GM12878 (cell line): ENCODE measurements around the gene TRRAP. TPM values are rescaled to one million over a fixed set of nuclear protein-coding genes. Genes with fewer than 3 reads are reported as not detected.

Experiments
- ATAC-seq: fragments of 200-7000 bp; cut with Tn5 transposase; 3 replicates; pipeline ENCODE4 v1.9.1; 2020; ENCODE audit warnings: mild to moderate bottlenecking, moderate library complexity
- BruUV-seq: library from RNA; stranded (reverse); fragments of 400-500 nt; replicated peaks from 2 replicates; lab custom pipeline; 2021; lab: Mats Ljungman, UMichigan
- CTCF ChIA-PET: fragments of 300-600 bp; sonication (Branson Sonifier 250); formaldehyde crosslinking; extraction: SDS; loops from one replicate; lab custom pipeline; 2021; ENCODE audit warnings: inconsistent platforms; lab: Yijun Ruan, JAX
- POLR2A ChIA-PET: fragments of 350-600 bp; formaldehyde crosslinking; extraction: SDS; loops from one replicate; lab custom pipeline; 2021; ENCODE audit warnings: inconsistent platforms; lab: Charles Lee
- RAD21 ChIA-PET: fragments of 300-600 bp; sonication (Branson Sonifier 250); formaldehyde crosslinking; loops from one replicate; lab custom pipeline; 2023; ENCODE audit warnings: antibody characterized with exemption; ENCODE audit not compliant: unreplicated experiment; lab: Charles Lee
- SMC1A ChIA-PET: fragments of 300-600 bp; sonication (Branson Sonifier 250); formaldehyde crosslinking; loops from one replicate; lab custom pipeline; 2023; ENCODE audit not compliant: unreplicated experiment, uncharacterized antibody; lab: Charles Lee
- DNase-seq: peaks from one replicate; pipeline ENCODE4 v3.0.0-alpha.2; 2011; ENCODE audit warnings: low read depth, low spot score
- FAIRE-seq: peaks from 3 replicates; lab custom pipeline; 2011; peaks lifted over from hg19 to GRCh38; lab: Jason Lieb, UNC
- H2AFZ ChIP-seq: 2 replicates; pipeline ENCODE4 v1.6.0; 2011; ENCODE audit warnings: low read depth, low read length, control low read depth; ENCODE audit not compliant: control insufficient read depth
- H3K27ac ChIP-seq: 2 replicates; pipeline ENCODE4 v1.5.1; 2011; ENCODE audit warnings: control low read depth; ENCODE audit not compliant: control insufficient read depth, insufficient read depth
- H3K27me3 ChIP-seq, 2 experiments: replicated peaks in 1 of 2; 2 replicates each; pipeline versions ENCODE4 v1.6.0 to v1.6.1; 2011; ENCODE audit warnings: low read length in 1 of 2; ENCODE audit not compliant: control insufficient read depth in 2 of 2, insufficient read depth in 2 of 2
- H3K36me3 ChIP-seq, 2 experiments: 2 replicates each; pipeline ENCODE4 v1.5.1; 2011; ENCODE audit warnings: low read length in 1 of 2; ENCODE audit not compliant: control insufficient read depth in 2 of 2, insufficient read depth in 2 of 2
- H3K4me1 ChIP-seq: 2 replicates; pipeline ENCODE4 v1.6.1; 2011; ENCODE audit warnings: mild to moderate bottlenecking, low read length, moderate library complexity, mixed read lengths; ENCODE audit not compliant: control insufficient read depth, insufficient read depth
- H3K4me2 ChIP-seq: 2 replicates; pipeline ENCODE4 v1.6.0; 2011; ENCODE audit warnings: control low read depth; ENCODE audit not compliant: control insufficient read depth, insufficient read depth
- H3K4me3 ChIP-seq: fragments of 200-600 bp; sonication (generic); 2 replicates; pipeline ENCODE4 v1.5.1; 2016
- H3K79me2 ChIP-seq: 2 replicates; pipeline ENCODE4 v1.6.0; 2011; ENCODE audit warnings: low read length; ENCODE audit not compliant: control insufficient read depth, insufficient read depth
- H3K9ac ChIP-seq: 2 replicates; pipeline ENCODE4 v1.8.0; 2011; ENCODE audit warnings: low read length, control low read depth, mixed read lengths; ENCODE audit not compliant: control insufficient read depth, insufficient read depth
- H3K9me3 ChIP-seq: replicated peaks from 3 replicates; pipeline ENCODE4 v1.5.1; 2011; ENCODE audit warnings: mild to moderate bottlenecking, low read length; ENCODE audit not compliant: control insufficient read depth, insufficient read depth
- H4K20me1 ChIP-seq: 2 replicates; pipeline ENCODE4 v1.6.0; 2011; ENCODE audit not compliant: control insufficient read depth, insufficient read depth
- BACH1 ChIP-seq: fragments of 450-650 bp; IDR thresholded peaks from 2 replicates; pipeline ENCODE4 v1.6.1; 2017; ENCODE audit warnings: mild to moderate bottlenecking, borderline replicate concordance
- CBFB ChIP-seq: IDR thresholded peaks from 2 replicates; pipeline ENCODE4 v1.6.1; 2016; ENCODE audit warnings: antibody characterized with exemption, low read depth
- HCFC1 ChIP-seq: fragments of 150-350 bp; IDR thresholded peaks from 2 replicates; pipeline ENCODE4 v1.6.1; 2014; ENCODE audit warnings: low read length
- KDM1A ChIP-seq: fragments of 200-600 bp; sonication (generic); IDR thresholded peaks from 2 replicates; pipeline ENCODE4 v1.6.1; 2016; ENCODE audit warnings: borderline replicate concordance
- MTA2 ChIP-seq: fragments of 450-650 bp; IDR thresholded peaks from 2 replicates; pipeline ENCODE4 v1.6.1; 2016; ENCODE audit warnings: low read depth, mild to moderate bottlenecking, moderate library complexity
- MTA3 ChIP-seq: IDR thresholded peaks from 2 replicates; pipeline ENCODE4 v1.6.1; 2012; ENCODE audit warnings: low read length, inconsistent platforms, borderline replicate concordance
- RELB ChIP-seq: fragments of 450-650 bp; IDR thresholded peaks from 2 replicates; pipeline ENCODE4 v1.6.1; 2017; ENCODE audit warnings: low read depth, mild to moderate bottlenecking, moderate library complexity
- SMAD1 ChIP-seq: fragments of 450-650 bp; IDR thresholded peaks from 2 replicates; pipeline ENCODE4 v1.6.1; 2018; ENCODE audit warnings: mild to moderate bottlenecking, low read depth; ENCODE audit not compliant: partially characterized antibody
- SMARCA5 ChIP-seq: fragments of 450-650 bp; IDR thresholded peaks from 2 replicates; pipeline ENCODE4 v1.6.1; 2017; ENCODE audit warnings: mild to moderate bottlenecking
- SP1 ChIP-seq: IDR thresholded peaks from one replicate; pipeline ENCODE4 v1.6.1; 2011; ENCODE audit warnings: low read depth, low read length
- SREBF1 ChIP-seq: IDR thresholded peaks from 2 replicates; pipeline ENCODE4 v1.6.1; 2012; ENCODE audit warnings: mild to moderate bottlenecking, low read length
- TARDBP ChIP-seq: IDR thresholded peaks from 2 replicates; pipeline ENCODE4 v1.6.1; 2016; ENCODE audit warnings: borderline replicate concordance
- ZNF384 ChIP-seq: IDR thresholded peaks from 2 replicates; pipeline ENCODE4 v1.6.1; 2012; ENCODE audit warnings: low read depth, mild to moderate bottlenecking, low read length, improper control_type of control experiment, borderline replicate concordance
- WGBS: methylation state at CpG from one replicate; pipeline ENCODE4 v1.1.6; 2016; ENCODE audit warnings: low lambda C conversion rate; ENCODE audit not compliant: insufficient replicate concordance, insufficient coverage; ENCODE audit errors: missing lambda C conversion rate; 5-methylcytosine and 5-hydroxymethylcytosine counted together
- in situ Hi-C: fragments of 300-500 bp; cut with MboI; formaldehyde crosslinking; loops from 9 replicates; pipeline ENCODE4 v1.14.3; 2018; ENCODE audit warnings: mixed read lengths
- intact Hi-C: fragments of 100-400 bp; cut with micrococcal nuclease; formaldehyde crosslinking; loops from one replicate; pipeline ENCODE4 v1.14.2; 2022; ENCODE audit not compliant: unreplicated experiment
- polyA plus RNA-seq, 11 experiments: library from polyadenylated mRNA; depleted of rRNA in 4 of 11; unstranded in 6 of 11; stranded (reverse) in 5 of 11; fragments of >200 nt; fragmentation: Nextera tagmentation in 4 of 11; fragmentation: Illumina TruSeq in 1 of 11; extraction: Ambion mirVana in 4 of 11; extraction: Trizol in 1 of 11; gene quantifications; 1 replicate in 1 of 11; 2 replicates in 10 of 11; pipeline versions ENCODE4 v1.2.1 to v1.2.3, GENCODE V29; 2011 to 2016; ENCODE audit warnings: inconsistent platforms in 2 of 11, missing spikeins in 2 of 11, low read depth in 1 of 11
- total RNA-seq, 4 experiments: library from RNA; depleted of rRNA in 3 of 4; stranded (reverse); fragments of >200 nt in 3 of 4; fragmentation: Illumina TruSeq in 1 of 4; extraction: Trizol in 1 of 4; gene quantifications; 2 replicates each; pipeline versions ENCODE4 v1.2.1 to v1.2.3, GENCODE V29; 2013 to 2021
- TF ChIP-seq, protein P1 (sequence below), 3 experiments: IDR thresholded peaks in 2 of 3; conservative IDR thresholded peaks in 1 of 3; 2 replicates each; pipeline ENCODE4 v1.5.1; 2011; ENCODE audit warnings: low read depth in 3 of 3, low read length in 3 of 3, mild to moderate bottlenecking in 3 of 3, control low read depth in 2 of 3, moderate library complexity in 2 of 3, inconsistent platforms in 1 of 3, mixed read lengths in 1 of 3; ENCODE audit not compliant: control insufficient read depth in 2 of 3, insufficient read depth in 1 of 3; ENCODE audit errors: extremely low read depth in 1 of 3

The TRRAP gene
- total and polyA plus RNA-seq, 10 of the 15 experiments (the other 5 are each of a cell fraction or from before 2014, with no cell fraction given) = 1.1 to 39.3 (median 8.5) TPM

DNA sequence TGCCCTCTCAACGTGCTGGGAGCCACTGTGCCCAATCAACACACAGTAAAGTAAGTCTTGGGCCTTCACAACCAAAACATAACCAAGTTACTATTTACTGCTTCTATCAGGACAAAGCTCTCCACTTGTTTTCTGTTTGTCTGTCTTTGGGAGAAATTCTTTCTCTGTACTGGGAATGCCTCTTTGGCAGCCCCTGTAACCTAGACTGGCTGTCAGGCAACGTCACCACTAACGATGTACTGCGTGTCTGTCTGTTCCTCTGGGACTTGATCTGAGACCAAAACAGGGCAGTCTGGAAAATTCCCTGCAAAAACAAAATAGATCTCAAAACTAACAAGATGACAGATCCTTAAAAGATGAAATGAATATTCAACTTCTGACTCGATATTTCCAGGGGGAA lies 152.6 kb downstream of the TRRAP start:
- no peak for FAIRE-seq

More for the DNA sequence above, 152.6 kb downstream of the TRRAP start:
- Histone ChIP-seq H3K4me2 (no peak overlapping the region), H3K4me3 (no peak overlapping the region), H3K36me3 (peaks cover 23 to 30% of the 10 kb centered on the region in 2 experiments), H3K4me1 (no peaks in the 10 kb centered on the region), H3K9ac (no peak overlapping the region), H4K20me1 (no peaks in the 10 kb centered on the region), H3K27me3 (no peaks in the 10 kb centered on the region), H3K9me3 (no peaks in the 10 kb centered on the region), H3K79me2 (no peaks in the 10 kb centered on the region), H2AFZ (no peak overlapping the region), H3K27ac (no peak overlapping the region)
- DNase-seq = no peak
- CTCF ChIA-PET = interaction anchor here (1.4 kb wide), 2 partner anchors 10 to 282 kb away, joined by 3 to 4 read pairs; no protein-coding TSS in a partner anchor
- TF ChIP-seq KDM1A = no peak
- no peak for TF ChIP-seq TARDBP
- no peak for TF ChIP-seq ZNF384
- no peak for TF ChIP-seq SMAD1
- TF ChIP-seq CBFB = no peak
- TF ChIP-seq, protein P1, sequence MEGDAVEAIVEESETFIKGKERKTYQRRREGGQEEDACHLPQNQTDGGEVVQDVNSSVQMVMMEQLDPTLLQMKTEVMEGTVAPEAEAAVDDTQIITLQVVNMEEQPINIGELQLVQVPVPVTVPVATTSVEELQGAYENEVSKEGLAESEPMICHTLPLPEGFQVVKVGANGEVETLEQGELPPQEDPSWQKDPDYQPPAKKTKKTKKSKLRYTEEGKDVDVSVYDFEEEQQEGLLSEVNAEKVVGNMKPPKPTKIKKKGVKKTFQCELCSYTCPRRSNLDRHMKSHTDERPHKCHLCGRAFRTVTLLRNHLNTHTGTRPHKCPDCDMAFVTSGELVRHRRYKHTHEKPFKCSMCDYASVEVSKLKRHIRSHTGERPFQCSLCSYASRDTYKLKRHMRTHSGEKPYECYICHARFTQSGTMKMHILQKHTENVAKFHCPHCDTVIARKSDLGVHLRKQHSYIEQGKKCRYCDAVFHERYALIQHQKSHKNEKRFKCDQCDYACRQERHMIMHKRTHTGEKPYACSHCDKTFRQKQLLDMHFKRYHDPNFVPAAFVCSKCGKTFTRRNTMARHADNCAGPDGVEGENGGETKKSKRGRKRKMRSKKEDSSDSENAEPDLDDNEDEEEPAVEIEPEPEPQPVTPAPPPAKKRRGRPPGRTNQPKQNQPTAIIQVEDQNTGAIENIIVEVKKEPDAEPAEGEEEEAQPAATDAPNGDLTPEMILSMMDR (IDR thresholded peaks at IDR 0.05 in 2 of 3, conservative IDR thresholded peaks at IDR 0.05 in 1 of 3; ENCODE audit: control insufficient read depth in 2 of 3, extremely low read depth in 1 of 3, insufficient read depth in 1 of 3, low read depth in 3 of 3, low read length in 3 of 3) = no peak
- TF ChIP-seq HCFC1 = no peak
- no peak for TF ChIP-seq BACH1
- TF ChIP-seq SMARCA5 = no peak
- TF ChIP-seq RELB = no peak
- TF ChIP-seq MTA3 = no peak
- no peak for TF ChIP-seq MTA2
- no peak for TF ChIP-seq SP1
- TF ChIP-seq SREBF1 = no peak
- POLR2A ChIA-PET = no interaction called here
- RAD21 ChIA-PET = no interaction called here
- intact Hi-C loops (no loop called here), in situ Hi-C loops (no loop called here)
- 69% methylated on average over 5 of the region's 5 CpGs for WGBS
- ATAC-seq = no peak
- SMC1A ChIA-PET = no interaction called here
- BruUV-seq = no TSS peak
